Measurements from ENCODE around the gene PRG2.

PRG2 gene

GRCh38 chr11:57426929-57427726, 36.7 kb upstream of the PRG2 start, which contains the start of gene SLC43A3:
SLC43A3 (minus strand) TSS chr11:57427121; CDS start chr11:57426172, 949 bp downstream.
- Histone ChIP-seq H3K9me3 (no peaks in the 10 kb centered on the region), H3K4me1 (ENCODE audit: control insufficient read depth in 1 of 2, insufficient read depth in 1 of 2, low read depth in 1 of 2, low read length in 1 of 2) (peaks cover 34 to 41% of the 10 kb centered on the region in 2 experiments), H3K27me3 (no peaks in the 10 kb centered on the region), H3K4me3 (ENCODE audit: low read depth in 1 of 2, low read length in 1 of 2) (peak within 1 kb of the TSS; percentile 57 to 75), H3K27ac (peak within 1 kb of the TSS; percentile 82), H3K36me3 (peaks cover 5% of the 10 kb centered on the region)
- no peak for TF ChIP-seq CTCF (IDR thresholded peaks at IDR 0.05)

DNA sequence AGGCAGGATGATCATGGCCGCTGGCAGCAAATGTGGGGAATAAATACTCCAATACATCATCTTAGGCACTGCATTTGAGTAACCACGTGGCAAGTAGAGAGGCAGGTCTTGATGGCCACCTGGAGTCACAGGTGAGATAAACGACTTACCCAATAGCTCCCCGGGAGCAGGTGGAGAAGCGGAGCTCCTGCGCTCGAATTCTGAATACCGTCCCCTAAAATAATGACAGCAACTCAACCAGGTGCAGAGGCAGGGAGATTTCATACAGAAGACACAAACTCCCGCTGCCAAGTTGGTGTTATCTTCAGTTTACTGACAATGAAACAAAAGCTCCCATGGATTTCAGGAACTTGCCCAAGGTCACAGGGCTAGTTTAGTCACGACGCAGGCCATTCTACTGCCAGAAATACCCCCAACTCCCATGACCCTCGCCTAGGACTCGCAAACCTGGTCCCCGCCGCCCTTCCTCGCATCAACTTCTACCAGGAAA, 36.0 kb upstream of the PRG2 start:
- peaks cover 34 to 37% of the 10 kb centered on the region in 2 experiments for H3K4me1 ChIP-seq (ENCODE audit: control insufficient read depth in 1 of 2, insufficient read depth in 1 of 2, low read depth in 1 of 2, low read length in 1 of 2)
- H3K4me3 ChIP-seq (ENCODE audit: low read depth in 1 of 2, low read length in 1 of 2): peak overlapping the region; percentile 57 to 75
- peaks cover 11% of the 10 kb centered on the region for H3K36me3 ChIP-seq
- no peaks in the 10 kb centered on the region for H3K9me3 ChIP-seq
- peak overlapping the region; percentile 82 for H3K27ac ChIP-seq
- no peak for TF ChIP-seq CTCF (IDR thresholded peaks at IDR 0.05)
- H3K27me3 ChIP-seq: no peaks in the 10 kb centered on the region

GRCh38 chr11:57425565-57426438, 35.4 kb upstream of the PRG2 start:
- no peak for TF ChIP-seq CTCF (IDR thresholded peaks at IDR 0.05)
- peaks cover 34 to 37% of the 10 kb centered on the region in 2 experiments for H3K4me1 ChIP-seq (ENCODE audit: control insufficient read depth in 1 of 2, insufficient read depth in 1 of 2, low read depth in 1 of 2, low read length in 1 of 2)
- H3K9me3 ChIP-seq: no peaks in the 10 kb centered on the region
- peaks cover 18% of the 10 kb centered on the region for H3K36me3 ChIP-seq
- H3K27ac ChIP-seq: peak overlapping the region; percentile 82
- H3K27me3 ChIP-seq: no peaks in the 10 kb centered on the region
- H3K4me3 ChIP-seq (ENCODE audit: low read depth in 1 of 2, low read length in 1 of 2): peak overlapping the region; percentile 57 to 75

GRCh38 chr11:57424792-57425564, 34.5 kb upstream of the PRG2 start:
- H3K4me3 ChIP-seq (ENCODE audit: low read depth in 1 of 2, low read length in 1 of 2): peak overlapping the region; percentile 21 to 75
- no peaks in the 10 kb centered on the region for H3K9me3 ChIP-seq
- H3K36me3 ChIP-seq: peaks cover 26% of the 10 kb centered on the region

More at GRCh38 chr11:57424792-57425564, 34.5 kb upstream of the PRG2 start:
- H3K27me3 ChIP-seq: no peaks in the 10 kb centered on the region
- peaks cover 34 to 37% of the 10 kb centered on the region in 2 experiments for H3K4me1 ChIP-seq (ENCODE audit: control insufficient read depth in 1 of 2, insufficient read depth in 1 of 2, low read depth in 1 of 2, low read length in 1 of 2)
- no peak for TF ChIP-seq CTCF (IDR thresholded peaks at IDR 0.05)
- H3K27ac ChIP-seq: peak overlapping the region; percentile 82

All from neutrophil (primary cell).